Adrenal gland (tissue), 12 donors: ENCODE data around the gene TLE3. TPM values are rescaled to one million over a fixed set of nuclear protein-coding genes. Genes with fewer than 3 reads are reported as not detected.
"Not testable (repeated sequence)": the region's sequence is repeated elsewhere in the genome, so short reads cannot be mapped to it uniquely, and the experiment has no call there.

Experiments
- DNase-seq, 7 donors: peaks; one replicate each; pipeline ENCODE4 v3.0.0-alpha.2; 2019 to 2020
- H3K27ac ChIP-seq, 5 donors: fragments of 200-600 bp; sonication (generic) in 4 of 5; 1 replicate in 3 of 5; 2 replicates in 2 of 5; pipeline versions ENCODE4 v1.5.1 to v1.8.0; 2016 to 2020; ENCODE audit warnings: mild to moderate bottlenecking in 1 of 5
- H3K27me3 ChIP-seq: fragments of 200-600 bp; 2 replicates; pipeline ENCODE4 v1.8.0; 2021
- H3K36me3 ChIP-seq, 2 donors: fragments of 200-600 bp; replicated peaks in 1 of 2; 1 replicate in 1 of 2; 2 replicates in 1 of 2; pipeline versions ENCODE4 v1.5.1 to v1.8.0; 2018 to 2022
- H3K4me1 ChIP-seq, 2 donors: fragments of 200-600 bp; replicated peaks in 1 of 2; 1 replicate in 1 of 2; 2 replicates in 1 of 2; pipeline versions ENCODE4 v1.5.1 to v1.8.0; 2018 to 2021
- H3K4me3 ChIP-seq, 4 donors: fragments of 200-600 bp; sonication (generic) in 3 of 4; one replicate each; pipeline ENCODE4 v1.5.1; 2016 to 2018
- H3K9me3 ChIP-seq, 3 donors: fragments of 200-600 bp; sonication (generic) in 1 of 3; replicated peaks in 1 of 3; 1 replicate in 2 of 3; 2 replicates in 1 of 3; pipeline versions ENCODE4 v1.5.1 to v1.8.0; 2016 to 2021
- CTCF ChIP-seq, 6 experiments: fragments of 450-650 bp in 4 of 6; fragments of 200-600 bp in 2 of 6; sonication (generic) in 1 of 6; IDR thresholded peaks; 1 replicate in 5 of 6; 2 replicates in 1 of 6; pipeline versions ENCODE4 v1.5.1 to v1.8.0; 2016 to 2021; ENCODE audit warnings: antibody characterized with exemption in 6 of 6, mild to moderate bottlenecking in 2 of 6, moderate library complexity in 1 of 6
- POLR2A ChIP-seq, 2 donors: fragments of 450-650 bp; IDR thresholded peaks; one replicate each; pipeline ENCODE4 v1.6.1; 2017; ENCODE audit warnings: antibody characterized with exemption in 2 of 2, mild to moderate bottlenecking in 2 of 2, moderate library complexity in 1 of 2
- WGBS, 4 donors: extraction: QIAGEN DNeasy Blood & Tissue Kit in 2 of 4; methylation state at CpG; one replicate each; pipeline versions ENCODE4 v1.1.5 to v1.1.7; 2013 to 2017; 5-methylcytosine and 5-hydroxymethylcytosine counted together
- intact Hi-C, 2 donors: fragments of 100-400 bp; cut with DNase I; formaldehyde crosslinking; loops; one replicate each; pipeline versions ENCODE4 v1.14.1 to v1.15.0; 2022 to 2023
- polyA plus RNA-seq, 3 donors: library from polyadenylated mRNA; stranded (reverse); fragments of 200-250 nt in 2 of 3; fragments of 350-450 nt in 1 of 3; fragmentation: Illumina TruSeq in 1 of 3; extraction: RNeasy Lipid Tissue Mini Kit (QIAGEN cat#74804) in 1 of 3; gene quantifications; one replicate each; pipeline ENCODE4 v1.2.3, GENCODE V29; 2013 to 2014
- total RNA-seq, 9 donors: library from RNA; depleted of rRNA in 4 of 9; stranded (reverse); fragments of >200 nt in 4 of 9; fragments of 120-200 nt in 1 of 9; fragmentation: NEBNext Ultra II Directional in 1 of 9; extraction: Animal tissue kit (Norgen Biotek cat#: 25700) in 1 of 9; gene quantifications; one replicate each; pipeline versions ENCODE4 v1.1.0 to v1.2.4, GENCODE V29; 2013 to 2023
- donor health status: healthy with polysubstance abuse.
- donor health status: Bipolar disorder and iron deficiency.
- donor health status: DM: yes; HTN: yes; CAD: no.
- donor health status: DM: no; HTN: no; CAD: no.
- donor health status: DM: no; HTN: no; CAD: no.
- donor health status: DM: yes; HTN: yes; CAD: no.

The TLE3 gene
- total and polyA plus RNA-seq, 12 donors = 1.6 to 73.3 (median 28.1) TPM

GRCh38 chr15:70140543-70141375 lies 43.0 kb upstream of the TLE3 start:
- H3K4me3 ChIP-seq = peak overlapping the region in 1 of 4 donors; percentile 24
- 42 to 67% (median 51%) methylated on average over 12 of the region's 12 CpGs for WGBS, 4 donors
- H3K27ac ChIP-seq = peak overlapping the region in 1 of 5 donors; percentile 62
- H3K9me3 ChIP-seq = no peaks in the 10 kb centered on the region
- DNase-seq = peak in 2 of 7 donors; percentile 44 to 64
- no peaks in the 10 kb centered on the region for H3K27me3 ChIP-seq
- intact Hi-C loops = no loop called here
- peaks cover 0 to 25% of the 10 kb centered on the region in 2 donors for H3K4me1 ChIP-seq
- H3K36me3 ChIP-seq = no peaks in the 10 kb centered on the region
- TF ChIP-seq POLR2A (IDR thresholded peaks at IDR 0.05) (no peak), CTCF (IDR thresholded peaks at IDR 0.05) (no peak)

- 87 to 98% (median 90%) methylated on average over 3 to 5 of the region's 5 CpGs for WGBS, 4 donors
Measured at GRCh38 chr15:70140025-70140542, 42.4 kb upstream of the TLE3 start.

GRCh38 chr15:70137967-70138366 lies 40.2 kb upstream of the TLE3 start:
- DNase-seq = no peak
- H3K9me3 ChIP-seq = no peaks in the 10 kb centered on the region
- WGBS, 4 donors = 92 to 97% (median 95%) methylated on average over 4 of the region's 4 CpGs
- H3K4me3 ChIP-seq = no peak overlapping the region
- TF ChIP-seq POLR2A (IDR thresholded peaks at IDR 0.05) = no peak
- TF ChIP-seq CTCF (IDR thresholded peaks at IDR 0.05) = no peak
- intact Hi-C loops = no loop called here
- H3K27me3 ChIP-seq = peaks cover 6% of the 10 kb centered on the region
- peaks cover 0 to 22% of the 10 kb centered on the region in 2 donors for H3K4me1 ChIP-seq
- no peaks in the 10 kb centered on the region for H3K36me3 ChIP-seq
- no peak overlapping the region for H3K27ac ChIP-seq

More at GRCh38 chr15:70140025-70140542, 42.4 kb upstream of the TLE3 start:
- TF ChIP-seq POLR2A (IDR thresholded peaks at IDR 0.05) (no peak), CTCF (IDR thresholded peaks at IDR 0.05) (no peak)
- intact Hi-C loops = no loop called here
- Histone ChIP-seq H3K4me1 (peaks cover 0 to 25% of the 10 kb centered on the region in 2 donors), H3K36me3 (no peaks in the 10 kb centered on the region), H3K27ac (no peak overlapping the region), H3K4me3 (no peak overlapping the region), H3K9me3 (no peaks in the 10 kb centered on the region), H3K27me3 (no peaks in the 10 kb centered on the region)
- DNase-seq = no peak

GRCh38 chr15:70137021-70137420 lies 39.3 kb upstream of the TLE3 start:
- WGBS, 4 donors = 96 to 100% (median 100%) methylated on average over 1 of the region's 1 CpG

More at GRCh38 chr15:70137021-70137420, 39.3 kb upstream of the TLE3 start:
- H3K27me3 ChIP-seq, intact Hi-C loops, H3K4me3 ChIP-seq, H3K36me3 ChIP-seq, DNase-seq, H3K27ac ChIP-seq, H3K9me3 ChIP-seq: not testable (repeated sequence)
- H3K4me1 ChIP-seq = peaks cover 0 to 16% of the 10 kb centered on the region in 2 donors
